Measurements from ENCODE around the gene DR1.
"Not testable (repeated sequence)": the region's sequence is repeated elsewhere in the genome, so short reads cannot be mapped to it uniquely, and the experiment has no call there.

Gene DR1

DNA sequence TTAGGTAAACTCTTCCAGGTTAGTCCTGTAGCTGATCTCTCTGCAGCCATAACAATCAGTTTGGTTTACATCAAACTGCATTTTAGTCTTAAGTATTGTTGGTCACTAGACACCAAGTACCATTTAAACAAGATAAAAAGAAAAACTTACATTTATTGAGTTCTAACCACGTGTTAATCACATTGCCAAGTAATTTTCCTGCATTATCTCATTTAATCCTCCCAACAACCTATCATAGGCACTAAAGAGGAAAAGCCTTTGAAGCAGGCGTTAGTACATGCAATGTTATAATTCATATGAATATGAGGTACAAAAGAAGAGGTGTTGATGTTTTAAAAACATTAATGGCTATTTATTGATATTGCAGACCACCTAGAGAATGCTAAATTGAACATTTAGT is 9.0 kb downstream of the DR1 start:
- TF ChIP-seq TAF1 (IDR thresholded peaks at IDR 0.05; ENCODE audit: borderline replicate concordance, low read depth, low read length): no peak
- no peak for TF ChIP-seq POLR2A (IDR thresholded peaks at IDR 0.05; ENCODE audit: low read depth, low read length)
- no peak for TF ChIP-seq POLR2AphosphoS5 (IDR thresholded peaks at IDR 0.05; ENCODE audit: low read depth, low read length)
- FAIRE-seq: no peak
- no peak for DNase-seq (ENCODE audit: insufficient read length)

DNA sequence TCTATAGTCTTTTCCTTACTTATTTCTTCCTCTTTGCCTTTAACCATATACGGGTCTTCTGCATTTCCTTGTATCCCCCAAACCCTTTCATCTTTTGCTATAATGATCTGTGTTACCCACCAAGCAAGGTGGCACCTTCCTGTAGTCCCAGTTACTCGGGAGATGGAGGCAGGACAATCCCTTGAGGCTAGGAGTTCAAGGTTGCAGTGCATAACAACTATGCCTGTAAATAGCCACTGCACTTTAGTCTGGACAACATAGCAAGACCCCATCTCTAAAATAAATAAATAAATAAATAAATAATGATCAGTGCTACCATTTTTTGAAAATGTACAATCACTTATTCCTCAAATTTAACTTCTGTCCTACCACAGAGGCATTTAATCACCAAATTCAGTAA is 11.5 kb downstream of the DR1 start:
- TF ChIP-seq TAF1 (IDR thresholded peaks at IDR 0.05; ENCODE audit: borderline replicate concordance, low read depth, low read length): no peak
- TF ChIP-seq POLR2A (IDR thresholded peaks at IDR 0.05; ENCODE audit: low read depth, low read length): no peak
- no peak for TF ChIP-seq POLR2AphosphoS5 (IDR thresholded peaks at IDR 0.05; ENCODE audit: low read depth, low read length)
- FAIRE-seq (no peak), DNase-seq (ENCODE audit: insufficient read length) (no peak)

DNA sequence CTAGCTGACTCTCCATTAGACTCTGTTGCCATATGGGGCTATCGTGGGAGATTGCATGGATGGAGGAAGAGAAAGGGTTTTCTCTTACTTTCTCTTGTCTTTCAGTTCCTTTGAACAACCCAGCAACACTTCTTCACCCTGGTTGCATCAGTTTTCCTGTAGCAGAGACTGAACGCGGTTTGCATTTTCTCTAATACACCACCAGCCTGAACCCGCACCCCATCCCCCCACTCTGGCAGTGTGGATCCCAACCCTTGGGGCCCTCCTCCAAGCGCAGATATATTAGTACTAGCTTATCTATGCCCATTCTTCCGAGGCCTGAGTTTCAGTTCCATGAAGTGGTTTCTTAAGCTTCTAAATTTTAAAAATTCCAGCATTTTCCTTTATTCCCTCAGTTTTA is 12.6 kb downstream of the DR1 start:
- FAIRE-seq: no peak
- TF ChIP-seq POLR2A (IDR thresholded peaks at IDR 0.05; ENCODE audit: low read depth, low read length) (no peak), TAF1 (IDR thresholded peaks at IDR 0.05; ENCODE audit: borderline replicate concordance, low read depth, low read length) (no peak), POLR2AphosphoS5 (IDR thresholded peaks at IDR 0.05; ENCODE audit: low read depth, low read length) (no peak)
- no peak for DNase-seq (ENCODE audit: insufficient read length)

DNA sequence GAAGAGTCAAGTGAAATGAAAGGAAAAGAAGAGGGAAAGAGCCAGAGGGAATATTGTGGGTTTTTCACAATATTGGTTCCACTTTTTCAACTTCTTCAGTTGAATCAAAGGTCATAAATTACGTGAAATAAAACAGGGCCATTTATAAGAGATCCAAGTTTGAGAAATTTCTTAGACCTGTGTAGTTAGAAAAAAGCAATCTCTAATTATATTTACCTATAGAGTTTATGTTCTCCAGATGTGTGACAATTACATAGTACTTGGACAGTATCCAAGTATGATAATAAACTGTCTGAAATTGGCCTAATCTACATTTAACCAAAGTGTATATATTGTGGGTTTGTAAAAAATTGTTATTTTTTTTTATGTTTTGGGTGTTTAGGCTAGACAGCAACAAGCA is 14.4 kb downstream of the DR1 start:
- TF ChIP-seq TAF1 (IDR thresholded peaks at IDR 0.05; ENCODE audit: borderline replicate concordance, low read depth, low read length) (no peak), POLR2AphosphoS5 (IDR thresholded peaks at IDR 0.05; ENCODE audit: low read depth, low read length) (no peak), POLR2A (IDR thresholded peaks at IDR 0.05; ENCODE audit: low read depth, low read length) (no peak)
- DNase-seq (ENCODE audit: insufficient read length) (no peak), FAIRE-seq (no peak)

DNA sequence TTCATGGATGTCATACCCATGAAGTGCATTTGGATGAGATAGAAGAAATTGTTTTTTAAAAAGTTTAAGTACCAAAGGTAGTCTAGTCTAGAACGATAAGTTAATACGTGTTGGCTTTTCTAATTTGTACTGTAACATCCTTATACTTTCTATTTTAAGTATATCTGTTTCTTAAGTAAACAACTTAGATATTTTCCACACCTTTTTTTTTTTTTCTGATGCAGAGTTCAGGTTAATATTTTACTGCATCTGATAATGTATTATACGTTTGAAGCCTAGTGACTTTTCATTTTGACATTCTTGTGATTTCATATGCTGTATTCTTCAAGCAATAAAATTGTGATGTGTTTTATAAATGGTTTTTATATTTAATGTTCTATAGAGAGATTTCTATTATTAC is 16.5 kb downstream of the DR1 start:
- TF ChIP-seq POLR2AphosphoS5 (IDR thresholded peaks at IDR 0.05; ENCODE audit: low read depth, low read length): no peak
- no peak for DNase-seq (ENCODE audit: insufficient read length)
- FAIRE-seq: no peak

DNA sequence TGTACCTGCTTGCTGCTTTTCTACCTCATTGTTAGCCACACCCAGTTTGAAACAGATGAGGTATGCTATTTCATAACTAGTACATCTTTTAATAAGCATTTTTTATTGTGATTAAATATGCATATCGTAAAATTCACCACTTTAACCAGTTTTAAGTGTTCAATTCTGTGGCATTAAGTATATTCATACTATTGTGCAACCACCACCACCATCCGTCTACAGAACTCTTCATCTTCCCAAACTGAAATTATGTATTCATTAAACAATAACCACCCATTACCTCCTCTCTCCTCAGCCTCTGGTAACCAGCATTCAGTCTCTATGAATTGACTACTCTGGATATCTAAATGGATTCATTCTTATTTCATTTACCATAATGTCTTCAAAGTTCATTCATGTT is 20.1 kb downstream of the DR1 start:
- no peak for FAIRE-seq
- DNase-seq (ENCODE audit: insufficient read length): no peak
- TF ChIP-seq TAF1 (IDR thresholded peaks at IDR 0.05; ENCODE audit: borderline replicate concordance, low read depth, low read length) (no peak), POLR2AphosphoS5 (IDR thresholded peaks at IDR 0.05; ENCODE audit: low read depth, low read length) (no peak), POLR2A (IDR thresholded peaks at IDR 0.05; ENCODE audit: low read depth, low read length) (no peak)

DNA sequence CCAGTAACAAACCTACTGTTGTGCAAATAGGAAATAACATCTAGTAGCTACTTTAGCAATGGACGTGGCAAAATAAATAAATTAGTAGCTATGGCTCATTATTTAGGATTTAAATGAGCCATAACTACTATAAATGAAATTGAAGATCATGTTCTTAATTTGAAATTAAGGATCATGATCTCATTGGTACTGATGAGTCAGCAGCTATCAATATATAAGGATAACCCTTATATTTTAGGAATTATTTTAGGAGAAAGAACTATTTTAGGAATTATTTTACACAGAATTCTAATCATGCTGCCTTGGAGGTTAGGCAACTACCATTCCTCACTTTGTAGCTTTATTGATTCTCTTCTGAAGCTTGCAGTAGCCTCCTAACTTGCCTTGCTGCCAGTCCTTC is 24.0 kb downstream of the DR1 start:
- no peak for FAIRE-seq
- TF ChIP-seq POLR2AphosphoS5 (IDR thresholded peaks at IDR 0.05; ENCODE audit: low read depth, low read length) (no peak), TAF1 (IDR thresholded peaks at IDR 0.05; ENCODE audit: borderline replicate concordance, low read depth, low read length) (no peak), POLR2A (IDR thresholded peaks at IDR 0.05; ENCODE audit: low read depth, low read length) (no peak)
- no peak for DNase-seq (ENCODE audit: insufficient read length)

DNA sequence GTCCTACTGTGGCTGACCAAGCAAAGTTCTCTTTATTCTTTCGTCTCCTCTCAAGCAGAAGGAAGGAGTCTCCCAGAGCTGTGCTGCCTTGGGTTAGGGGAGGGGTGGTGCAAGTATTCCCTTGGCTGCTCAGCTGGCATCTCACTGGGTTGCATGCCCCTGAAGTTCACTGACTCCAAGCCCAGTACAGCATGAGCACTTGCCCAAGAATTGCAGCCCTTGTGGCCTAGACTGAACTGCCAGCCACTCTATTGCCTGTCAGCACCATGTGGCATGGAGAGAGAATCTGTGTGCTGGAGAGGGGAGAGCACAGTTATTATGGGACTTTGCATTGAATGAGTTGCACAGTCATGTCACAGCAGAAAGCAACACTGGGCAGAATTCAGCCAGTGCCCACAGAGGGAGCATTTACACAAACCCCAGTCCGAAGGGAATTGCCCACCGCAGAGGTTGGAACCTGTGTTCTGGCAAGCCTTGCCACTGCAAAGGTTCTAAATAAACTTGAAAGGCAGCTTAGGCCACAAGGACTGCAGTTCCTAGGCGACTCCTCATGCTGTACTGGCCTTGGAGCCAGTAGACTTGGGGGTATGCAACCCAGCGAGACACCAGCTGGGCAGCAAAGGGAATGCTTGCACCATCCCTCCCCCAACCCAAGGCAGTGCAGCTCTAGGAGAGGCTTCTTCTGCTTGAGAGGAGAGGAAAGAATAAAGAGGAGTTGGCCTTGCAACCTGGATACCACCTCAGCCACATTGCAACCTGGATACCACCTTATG is 28.8 kb downstream of the DR1 start:
- TF ChIP-seq TAF1 (IDR thresholded peaks at IDR 0.05; ENCODE audit: borderline replicate concordance, low read depth, low read length) (no peak), POLR2AphosphoS5 (IDR thresholded peaks at IDR 0.05; ENCODE audit: low read depth, low read length) (no peak), POLR2A (IDR thresholded peaks at IDR 0.05; ENCODE audit: low read depth, low read length) (no peak)
- FAIRE-seq: no peak
- no peak for DNase-seq (ENCODE audit: insufficient read length)

DNA sequence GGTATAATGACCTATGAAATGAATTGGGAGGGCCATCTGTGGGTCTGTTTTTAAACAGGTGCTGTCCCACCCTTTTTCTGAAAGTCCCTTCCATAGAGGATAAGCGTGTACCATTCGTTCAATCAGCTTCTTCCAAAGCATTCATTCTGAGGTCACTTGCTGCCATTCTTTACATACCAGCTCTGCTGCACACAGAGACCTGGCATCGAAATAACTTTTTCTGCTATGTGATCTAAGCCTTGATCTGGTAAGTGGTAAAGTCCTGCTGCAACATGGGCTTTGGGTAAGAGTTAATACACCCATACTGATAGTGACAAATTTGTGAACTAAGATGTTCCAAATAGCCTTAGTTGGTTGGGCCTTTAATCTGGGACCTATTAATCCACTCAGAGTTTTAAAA is 38.9 kb downstream of the DR1 start:
- FAIRE-seq (no peak), DNase-seq (ENCODE audit: insufficient read length) (no peak)
- TF ChIP-seq TAF1 (IDR thresholded peaks at IDR 0.05; ENCODE audit: borderline replicate concordance, low read depth, low read length): no peak
- TF ChIP-seq POLR2AphosphoS5 (IDR thresholded peaks at IDR 0.05; ENCODE audit: low read depth, low read length): no peak

DNA sequence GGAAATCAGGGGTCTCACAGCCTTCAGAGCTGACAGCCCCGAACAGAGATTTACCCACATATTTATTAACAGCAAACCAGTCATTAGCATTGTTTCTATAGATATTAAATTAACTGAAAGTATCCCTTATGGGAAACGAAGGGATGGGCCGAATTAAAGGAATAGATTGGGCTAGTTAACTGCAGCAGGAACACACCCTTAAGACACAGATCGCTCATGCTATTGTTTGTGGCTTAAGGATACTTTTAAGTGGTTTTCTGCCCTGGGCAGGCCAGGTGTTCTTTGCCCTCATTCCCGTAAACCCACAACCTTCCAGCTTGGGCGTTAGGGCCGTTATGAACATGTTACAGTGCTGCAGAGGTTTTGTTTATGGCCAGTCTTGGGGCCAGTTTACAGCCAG is 40.6 kb downstream of the DR1 start:
- DNase-seq (ENCODE audit: insufficient read length); FAIRE-seq: not testable (repeated sequence)

DNA sequence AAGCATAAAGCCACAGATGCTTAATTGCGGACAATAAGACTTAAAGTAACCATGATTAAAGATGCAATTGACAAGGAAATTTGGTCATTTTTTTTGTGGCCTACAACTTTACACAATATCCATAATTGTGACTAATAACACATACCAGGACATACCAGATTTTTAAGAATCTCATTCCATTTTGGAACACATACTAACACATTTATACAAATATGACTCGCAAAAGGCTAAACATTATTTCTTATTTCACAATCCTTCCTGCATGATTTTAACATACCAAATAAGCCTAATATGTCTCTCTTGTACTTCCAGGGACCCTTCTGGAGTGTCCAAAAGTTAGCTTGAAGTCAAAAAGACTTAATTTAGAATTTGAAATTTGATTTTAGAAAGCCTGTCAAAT is 48.8 kb downstream of the DR1 start:
- FAIRE-seq (no peak), DNase-seq (ENCODE audit: insufficient read length) (no peak)
- TF ChIP-seq POLR2A (IDR thresholded peaks at IDR 0.05; ENCODE audit: low read depth, low read length) (no peak), POLR2AphosphoS5 (IDR thresholded peaks at IDR 0.05; ENCODE audit: low read depth, low read length) (no peak), TAF1 (IDR thresholded peaks at IDR 0.05; ENCODE audit: borderline replicate concordance, low read depth, low read length) (no peak)

DNA sequence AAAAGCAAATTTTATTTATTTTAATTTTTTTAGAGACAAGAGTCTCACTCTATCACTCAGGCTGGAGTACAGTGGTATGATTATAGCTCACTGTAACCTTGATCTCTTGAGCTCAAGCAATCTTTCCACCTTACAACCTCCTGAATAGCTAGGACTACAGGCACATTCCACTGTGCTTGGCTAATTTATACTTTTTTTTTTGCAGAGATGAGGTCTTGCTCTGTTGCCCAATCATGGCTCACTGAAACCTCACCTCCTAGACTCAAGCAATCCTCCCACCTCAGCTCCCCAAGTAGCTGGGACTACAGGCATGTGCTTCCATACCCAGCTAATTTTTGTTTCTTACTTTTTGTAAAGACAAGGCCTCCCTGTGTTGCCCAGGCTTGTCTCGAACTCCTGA is 49.5 kb downstream of the DR1 start:
- no peak for TF ChIP-seq TAF1 (IDR thresholded peaks at IDR 0.05; ENCODE audit: borderline replicate concordance, low read depth, low read length)
- TF ChIP-seq POLR2A (IDR thresholded peaks at IDR 0.05; ENCODE audit: low read depth, low read length): no peak
- TF ChIP-seq POLR2AphosphoS5 (IDR thresholded peaks at IDR 0.05; ENCODE audit: low read depth, low read length): no peak
- DNase-seq (ENCODE audit: insufficient read length): no peak
- no peak for FAIRE-seq

DNA sequence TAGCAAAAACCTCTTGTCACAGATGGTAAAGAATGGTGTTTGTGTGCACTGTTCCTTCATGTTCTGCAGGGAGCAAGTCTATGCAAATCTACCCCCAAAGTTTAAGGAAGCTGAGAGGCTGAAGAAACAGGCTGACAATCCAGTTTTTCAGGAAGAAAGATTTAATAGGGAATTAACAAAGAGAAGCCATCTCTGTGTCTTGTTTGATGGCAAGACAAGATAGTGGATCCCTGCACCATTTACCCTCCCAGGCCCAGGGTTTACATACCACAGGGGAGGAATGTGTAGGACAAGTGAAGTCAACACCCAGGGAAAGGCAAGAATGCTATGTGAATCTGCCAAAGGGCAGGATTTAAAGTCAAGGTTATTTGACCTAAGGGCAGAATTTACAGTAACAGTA is 54.1 kb downstream of the DR1 start:
- FAIRE-seq (no peak), DNase-seq (ENCODE audit: insufficient read length) (no peak)
- TF ChIP-seq POLR2AphosphoS5 (IDR thresholded peaks at IDR 0.05; ENCODE audit: low read depth, low read length) (no peak), POLR2A (IDR thresholded peaks at IDR 0.05; ENCODE audit: low read depth, low read length) (no peak), TAF1 (IDR thresholded peaks at IDR 0.05; ENCODE audit: borderline replicate concordance, low read depth, low read length) (no peak)
